Stimulated activated CD4-positive, alpha-beta T cell treated with anti-CD3 and anti-CD28 coated beads, Interleukin-4, amount 100 ng/mL, for 24 hours (primary cell): ENCODE results near the gene STK35.
A peak's percentile ranks its signal among the peaks of the same experiment; 100 is the strongest.

Experiments
- DNase-seq: peaks from one replicate; pipeline ENCODE4 v3.0.0-alpha.2; 2020

STK35 gene

DNA sequence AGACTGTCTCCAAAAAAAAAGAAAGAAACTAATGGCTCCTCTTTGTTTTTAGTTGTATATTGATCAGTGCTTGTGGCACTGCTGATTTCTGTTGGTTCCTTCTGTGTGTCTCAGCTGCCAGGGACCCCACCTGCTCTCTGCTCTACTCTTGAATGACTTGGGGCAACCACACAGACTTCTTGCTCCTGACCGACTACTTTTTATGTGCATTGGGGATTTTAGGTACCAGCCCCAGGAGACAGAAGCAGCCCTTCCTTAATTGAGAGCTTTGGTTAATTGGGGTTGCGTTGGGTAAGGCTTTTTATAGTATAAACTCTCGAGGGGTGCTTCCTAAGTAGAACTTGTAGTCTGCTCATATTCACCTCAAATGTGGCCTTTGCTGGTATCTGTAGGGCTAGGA, 6.9 kb downstream of the STK35 start:
- no peak for DNase-seq

DNA sequence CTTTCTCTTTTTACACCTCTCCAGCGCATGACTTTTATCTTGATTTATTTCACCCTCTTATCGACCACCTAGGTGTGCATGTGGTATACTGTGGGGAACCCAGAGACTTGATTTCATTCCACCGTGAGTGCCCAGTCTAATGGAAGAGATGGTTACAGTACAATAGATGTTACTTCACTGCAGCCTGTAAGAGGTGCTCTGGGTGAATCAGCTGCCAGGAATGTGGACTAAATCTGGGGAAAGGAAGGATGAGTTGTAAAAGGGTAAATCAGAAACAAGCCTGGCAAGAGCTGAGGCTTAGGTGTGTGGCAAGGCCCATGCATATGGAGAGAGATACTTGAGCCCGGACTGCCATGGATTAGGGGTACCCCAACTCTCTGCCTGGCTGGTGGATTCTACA, 7.4 kb downstream of the STK35 start:
- no peak for DNase-seq

DNA sequence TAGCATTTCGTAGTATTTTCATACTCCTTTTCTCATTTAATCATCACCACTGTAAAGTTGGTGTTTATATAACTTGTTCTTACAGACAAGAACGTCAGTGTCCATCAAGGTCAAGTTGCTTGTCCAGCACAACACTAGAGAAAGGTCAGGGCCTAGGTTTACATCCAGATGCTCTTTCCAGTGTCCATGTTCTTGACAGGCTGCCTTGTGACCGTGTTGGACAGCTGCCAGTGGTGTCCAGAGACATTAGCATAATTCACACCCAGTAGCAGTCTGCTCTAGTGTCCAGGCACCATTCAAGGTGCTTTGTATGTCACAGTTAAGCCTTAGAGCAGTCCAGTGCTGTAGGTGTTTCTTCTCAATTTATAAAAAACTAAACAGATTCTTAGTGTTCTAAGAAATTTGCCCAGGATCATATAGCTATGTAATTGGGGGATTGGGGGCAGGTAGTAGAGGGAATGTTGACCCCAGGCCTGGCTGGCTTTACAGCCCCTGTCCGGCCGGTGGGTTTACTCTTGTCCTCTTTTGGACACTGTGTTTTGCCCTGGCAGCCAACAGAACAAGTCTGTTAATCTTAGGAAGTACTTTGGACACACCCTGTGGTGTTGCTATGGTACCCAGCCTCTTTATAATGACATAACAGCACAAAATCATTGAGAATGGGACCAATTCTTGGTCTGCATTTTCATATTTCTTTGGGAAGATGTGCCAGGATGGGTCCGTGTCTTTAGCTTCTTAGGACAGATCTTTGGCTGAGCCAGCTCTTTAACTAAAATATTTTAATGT, 8.0 kb downstream of the STK35 start:
- no peak for DNase-seq

DNA sequence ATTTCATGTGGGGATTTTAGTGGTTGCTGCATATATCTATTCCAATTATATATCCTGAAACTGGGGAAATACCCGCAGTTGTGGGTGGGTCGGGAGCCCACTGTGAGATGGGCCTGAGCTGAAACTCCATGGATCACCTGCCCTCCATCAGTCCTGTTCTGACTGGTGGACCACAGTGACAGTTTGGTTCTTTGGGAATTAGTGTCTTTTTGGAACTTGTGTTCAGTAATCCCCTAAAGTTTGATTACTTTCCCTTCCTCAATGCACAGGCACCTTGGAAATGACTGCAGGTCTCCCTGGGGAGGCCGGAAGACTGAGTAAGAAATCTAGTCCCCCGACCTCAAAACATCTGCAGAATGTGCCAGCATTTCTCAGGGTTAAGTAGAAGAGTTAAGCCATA, 11.3 kb downstream of the STK35 start:
- no peak for DNase-seq

DNA sequence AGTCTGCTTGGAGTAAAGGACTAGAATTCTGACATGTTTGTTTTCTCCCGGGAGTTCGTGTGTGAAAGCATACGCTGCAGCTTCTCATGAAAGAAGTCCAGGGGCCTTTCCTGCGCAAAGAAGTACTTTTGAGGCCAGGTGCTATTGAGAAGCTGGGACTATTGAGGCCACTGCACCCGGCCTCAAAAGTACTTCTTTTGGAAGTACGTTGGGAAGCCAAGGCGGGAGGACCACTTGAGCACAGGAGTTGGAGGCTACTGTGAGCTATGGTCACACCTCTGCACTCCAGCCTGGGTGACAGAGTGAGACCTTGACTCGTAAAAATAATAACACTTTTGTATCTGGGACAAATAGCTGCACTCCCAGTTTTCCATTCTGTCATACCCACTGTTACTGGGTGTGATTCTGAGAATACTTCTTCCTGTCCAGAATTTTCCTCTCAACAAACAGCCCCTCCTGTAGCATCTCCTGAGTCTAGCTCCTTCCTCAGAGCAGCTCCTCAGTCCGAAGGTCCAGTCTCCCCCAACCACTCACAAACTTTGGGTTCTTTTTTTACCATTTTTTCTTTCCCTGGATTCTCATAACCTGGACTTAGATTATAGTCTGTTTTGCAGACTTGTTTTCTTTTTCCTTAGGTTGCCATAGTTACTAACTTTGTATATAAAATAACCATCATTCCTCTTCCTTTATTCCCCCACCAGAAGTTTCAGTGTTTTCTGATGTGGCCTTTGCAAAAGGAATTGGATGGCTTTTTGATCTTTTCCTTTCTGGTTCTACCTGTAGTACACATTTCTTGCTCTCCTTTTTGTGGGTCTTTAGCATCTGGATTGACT, 12.7 kb downstream of the STK35 start:
- no peak for DNase-seq

DNA sequence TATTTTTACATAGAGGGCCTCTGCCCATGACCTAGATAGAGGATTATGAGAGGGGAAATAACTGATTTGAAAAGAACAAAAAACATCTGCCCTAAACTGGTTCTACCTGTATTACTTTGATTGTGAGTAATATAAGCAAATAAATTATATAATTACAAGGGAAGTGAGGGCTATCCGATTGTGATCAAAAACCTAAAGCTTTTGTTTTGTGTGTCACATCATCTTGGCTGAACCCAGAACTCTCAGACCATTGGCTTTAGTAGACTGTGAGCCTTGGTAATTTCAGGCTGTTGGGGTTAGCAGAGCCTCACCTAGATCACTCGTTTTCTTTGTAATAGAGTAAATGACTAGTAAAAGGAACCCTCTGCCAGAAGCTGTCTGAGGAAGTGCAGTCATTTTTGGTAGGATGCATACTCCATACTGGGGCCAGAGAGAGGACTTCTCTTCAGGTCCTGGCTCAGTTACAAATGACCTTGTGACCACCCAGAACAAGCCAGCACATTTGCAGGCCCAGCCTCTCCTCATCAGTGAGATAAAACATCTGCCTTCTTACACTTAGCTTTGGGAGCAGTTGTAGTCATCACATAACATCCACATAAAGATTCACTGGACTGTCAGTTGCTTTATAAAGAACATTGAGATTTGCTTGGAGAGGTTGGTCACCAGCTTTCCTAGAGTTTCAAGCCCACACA, 13.5 kb downstream of the STK35 start:
- DNase-seq, result no peak

DNA sequence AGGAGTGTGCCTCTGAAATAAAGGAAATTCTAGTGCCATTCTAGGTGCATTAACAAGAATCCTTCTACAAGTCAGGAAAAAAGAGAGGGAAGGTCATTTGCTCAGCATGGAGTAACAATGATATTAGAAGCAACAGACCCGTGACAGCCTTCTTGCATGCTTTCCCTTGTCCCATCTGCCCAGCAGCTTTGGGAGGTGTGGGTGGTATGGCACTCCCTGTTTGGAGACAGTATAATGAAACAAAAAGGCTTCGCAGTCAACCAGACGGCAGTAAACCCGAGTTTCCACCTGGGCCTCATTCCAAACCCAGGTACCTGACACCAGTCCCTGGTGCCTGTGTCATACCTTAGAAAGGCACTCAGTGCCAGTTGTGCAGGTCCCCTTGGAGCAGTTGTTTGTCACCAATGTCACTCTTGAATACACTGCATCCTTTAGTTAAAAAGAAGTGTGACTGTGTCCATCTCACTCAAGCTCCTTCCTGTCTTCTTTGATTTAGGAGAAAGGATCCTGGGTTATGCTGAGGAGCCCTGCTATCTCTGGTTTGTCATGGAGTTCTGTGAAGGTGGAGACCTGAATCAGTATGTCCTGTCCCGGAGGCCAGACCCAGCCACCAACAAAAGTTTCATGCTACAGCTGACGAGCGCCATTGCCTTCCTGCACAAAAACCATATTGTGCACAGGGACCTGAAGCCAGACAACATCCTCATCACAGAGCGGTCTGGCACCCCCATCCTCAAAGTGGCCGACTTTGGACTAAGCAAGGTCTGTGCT, 14.7 kb downstream of the STK35 start:
- no peak for DNase-seq

DNA sequence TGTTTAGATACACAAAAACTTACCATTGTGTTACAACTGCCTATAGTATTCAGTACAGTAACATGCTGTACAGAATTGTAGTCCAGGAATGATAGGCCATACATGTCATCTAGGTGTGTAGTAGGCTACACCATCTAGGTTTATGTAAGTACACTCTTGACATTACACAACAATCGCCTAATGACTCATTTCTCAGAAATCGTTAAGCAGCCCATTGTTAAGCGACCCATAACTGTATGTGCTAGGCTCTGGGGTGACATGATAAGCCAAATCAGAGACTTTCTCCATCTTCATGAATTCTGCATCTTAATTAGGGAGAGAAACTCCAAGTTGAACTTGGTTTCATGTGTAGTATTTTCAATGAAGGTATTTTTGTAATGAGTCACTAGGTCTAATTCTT, 17.2 kb downstream of the STK35 start:
- DNase-seq, result peak; percentile 18

DNA sequence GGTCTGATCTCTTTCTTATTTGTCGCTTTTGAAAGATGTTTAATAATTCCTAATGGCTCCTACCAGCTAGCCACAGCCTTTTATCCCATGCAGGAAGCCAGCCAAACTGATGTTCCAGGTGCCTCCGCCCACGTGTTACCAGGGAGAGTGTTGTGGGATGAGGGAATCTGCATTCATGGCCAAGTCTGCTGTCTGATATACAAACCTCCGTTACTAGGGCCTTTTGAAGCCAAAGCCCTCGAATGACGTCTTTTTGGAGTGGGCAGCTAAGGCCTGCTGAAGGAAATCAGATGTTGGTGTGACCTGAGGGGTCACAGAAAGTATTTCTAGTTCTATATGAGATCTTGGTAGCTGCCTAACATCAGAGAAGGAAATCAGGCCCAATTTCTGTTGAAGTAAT, 21.3 kb downstream of the STK35 start:
- no peak for DNase-seq

DNA sequence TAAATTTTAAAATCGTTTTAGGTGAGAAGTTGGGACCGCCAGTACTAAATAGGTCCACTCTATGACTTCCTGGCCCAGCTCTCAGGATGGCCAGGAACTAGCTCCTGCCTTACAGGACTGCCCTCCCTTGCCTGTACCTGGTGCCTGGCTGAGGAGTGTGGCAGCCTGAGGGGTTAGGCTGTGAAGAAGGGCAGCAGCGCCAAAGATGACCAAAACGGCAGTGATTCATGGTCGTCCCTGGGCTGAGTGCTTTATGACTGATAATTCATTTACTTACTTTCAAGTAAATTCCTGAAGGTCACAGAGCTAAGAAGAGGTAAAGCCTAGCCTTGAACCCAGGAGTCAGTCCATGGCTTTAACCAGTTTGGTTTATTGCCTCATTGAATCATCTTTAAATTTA, 22.1 kb downstream of the STK35 start:
- DNase-seq, result no peak

DNA sequence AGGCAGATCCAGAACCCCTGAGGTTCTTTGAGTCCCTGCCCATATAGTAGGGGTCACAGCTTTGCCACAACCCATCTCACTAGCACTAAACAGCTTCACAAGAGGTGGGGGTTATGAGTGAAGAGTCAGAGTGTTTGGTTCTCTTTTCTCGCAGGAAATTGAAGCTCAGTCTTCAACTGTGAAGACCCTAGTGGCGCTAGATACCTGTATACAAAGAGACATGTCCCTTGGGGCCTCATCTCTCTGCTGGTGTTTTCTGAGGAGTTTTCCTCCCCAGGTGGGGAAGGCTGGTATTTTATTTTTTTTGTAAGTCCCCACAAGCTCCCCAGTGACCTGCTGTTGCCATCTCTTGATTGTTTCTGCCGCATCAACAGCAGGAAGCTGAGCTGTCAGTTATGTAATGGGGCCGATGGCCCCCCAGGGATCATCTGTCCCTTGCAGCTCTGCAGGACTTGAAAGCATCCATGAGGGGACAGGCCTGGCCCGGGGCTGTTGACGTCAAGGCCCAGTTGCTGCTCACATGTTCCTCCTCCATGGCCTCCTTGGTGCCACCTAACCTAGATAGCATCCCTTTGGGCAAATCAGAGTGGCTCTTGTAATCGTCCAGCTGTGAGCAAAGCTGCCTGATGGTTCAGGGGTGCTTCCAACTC, 23.1 kb downstream of the STK35 start:
- no peak for DNase-seq

DNA sequence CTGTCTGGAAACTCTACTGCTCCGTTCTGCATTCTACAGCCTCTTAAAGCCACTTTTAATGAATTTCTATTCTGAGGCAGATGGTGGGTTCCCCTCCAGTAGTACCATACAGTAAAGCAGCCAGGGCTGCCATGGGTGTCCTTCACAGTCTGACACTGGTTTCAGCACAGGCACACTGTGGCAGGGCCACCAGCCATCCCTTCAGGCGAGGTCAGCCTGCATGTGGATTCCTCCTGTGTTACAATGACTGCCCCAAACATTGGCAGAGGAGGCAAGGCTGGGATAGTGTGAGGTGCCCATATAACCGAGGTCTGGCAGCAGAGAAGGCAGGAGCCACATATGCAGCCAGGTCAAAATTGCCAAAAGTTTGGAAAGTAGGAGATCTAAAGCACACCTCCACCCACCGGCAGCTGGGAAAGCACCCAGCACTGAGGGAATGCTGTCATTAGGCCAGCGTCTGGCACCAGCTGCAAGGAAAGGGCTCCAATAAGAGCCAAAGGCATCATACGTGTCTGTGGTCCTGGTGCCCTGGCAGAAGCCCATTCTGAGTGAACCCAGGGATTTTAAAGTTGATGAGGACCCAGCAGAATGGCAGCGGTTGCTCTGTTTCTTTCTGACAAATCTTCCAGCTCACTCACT, 24.0 kb downstream of the STK35 start:
- no peak for DNase-seq

DNA sequence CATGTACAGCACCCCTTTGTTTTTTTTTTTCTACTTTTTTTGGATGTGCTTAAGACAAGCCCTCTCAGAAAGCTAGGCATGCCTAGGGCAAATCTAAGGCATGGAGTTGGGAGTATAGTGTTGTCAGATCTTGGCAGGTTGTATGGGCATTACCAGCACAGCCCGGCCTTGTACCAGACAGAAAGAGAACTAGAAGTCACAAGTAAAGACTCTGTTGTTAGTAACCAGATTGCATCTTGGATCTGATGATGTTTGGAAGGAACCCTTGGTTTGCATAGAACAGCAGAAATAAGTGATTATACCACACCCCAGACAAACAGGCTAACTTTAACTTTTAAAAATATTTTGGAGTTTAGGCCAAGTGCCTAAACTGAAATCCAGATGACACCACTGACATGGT, 25.6 kb downstream of the STK35 start:
- no peak for DNase-seq

DNA sequence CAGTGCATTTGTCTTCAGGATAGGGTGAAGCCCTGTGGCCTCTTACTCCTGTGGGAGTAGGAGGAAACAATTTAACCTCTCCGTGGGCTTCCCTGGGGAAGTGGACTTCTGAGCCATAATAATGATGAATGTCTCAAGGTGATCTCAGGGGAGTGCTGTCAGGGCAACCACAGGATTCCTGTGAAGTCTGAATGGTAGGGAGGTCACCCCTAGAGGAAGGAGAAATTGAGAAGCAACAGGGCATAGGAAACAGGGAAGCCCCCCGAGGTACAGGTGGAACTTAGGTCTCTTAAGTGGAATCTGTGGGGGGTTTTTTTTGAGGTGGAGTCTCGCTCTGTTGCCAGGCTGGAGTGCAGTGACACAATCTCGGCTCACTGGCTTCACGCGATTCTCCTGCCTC, 26.9 kb downstream of the STK35 start:
- DNase-seq, result no peak

DNA sequence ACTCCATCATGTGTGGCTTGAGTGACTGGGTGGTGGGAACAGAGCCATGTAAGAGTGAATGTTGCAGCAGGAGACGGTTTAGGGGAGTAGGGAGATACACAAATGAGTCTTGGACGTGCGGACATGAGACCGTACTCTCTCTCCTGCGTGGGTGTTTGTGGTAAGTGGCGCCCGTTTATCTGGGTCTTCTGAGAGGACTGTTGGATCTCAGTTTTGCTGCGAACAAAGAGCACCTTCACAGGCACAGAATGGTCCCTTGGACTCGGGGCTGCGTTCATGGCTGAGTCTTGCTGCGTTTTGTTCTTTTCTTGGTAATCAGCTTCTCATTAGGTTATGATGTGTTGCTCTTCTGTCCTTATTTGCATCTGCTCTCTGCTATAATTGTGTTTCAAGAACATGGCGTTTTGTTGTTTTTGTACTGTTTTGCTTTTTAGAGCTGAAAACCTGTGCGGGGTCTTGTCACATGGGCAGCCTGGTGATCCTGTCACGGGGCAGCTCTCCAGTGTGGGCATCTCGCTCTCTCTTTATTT, 28.5 kb downstream of the STK35 start:
- DNase-seq, result no peak

DNA sequence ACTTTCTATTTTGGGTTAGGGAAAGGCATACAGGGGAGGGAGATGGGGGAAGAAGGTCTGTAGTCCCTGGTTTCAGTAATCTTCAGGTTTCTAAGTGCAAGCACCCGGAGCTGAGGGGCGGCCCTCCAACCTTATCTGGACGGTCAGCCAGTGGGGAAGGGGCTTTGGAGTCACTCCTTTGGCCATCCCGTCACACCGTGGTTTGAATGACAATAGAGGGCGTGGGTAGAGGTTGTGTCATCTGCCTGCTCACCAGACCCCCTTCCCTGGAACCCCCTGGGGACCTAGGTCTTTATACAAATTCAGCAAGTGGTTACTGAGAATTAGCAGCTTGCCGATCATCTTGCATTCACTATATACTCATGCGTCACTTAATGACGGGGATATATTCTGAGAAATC, 29.1 kb downstream of the STK35 start:
- no peak for DNase-seq

DNA sequence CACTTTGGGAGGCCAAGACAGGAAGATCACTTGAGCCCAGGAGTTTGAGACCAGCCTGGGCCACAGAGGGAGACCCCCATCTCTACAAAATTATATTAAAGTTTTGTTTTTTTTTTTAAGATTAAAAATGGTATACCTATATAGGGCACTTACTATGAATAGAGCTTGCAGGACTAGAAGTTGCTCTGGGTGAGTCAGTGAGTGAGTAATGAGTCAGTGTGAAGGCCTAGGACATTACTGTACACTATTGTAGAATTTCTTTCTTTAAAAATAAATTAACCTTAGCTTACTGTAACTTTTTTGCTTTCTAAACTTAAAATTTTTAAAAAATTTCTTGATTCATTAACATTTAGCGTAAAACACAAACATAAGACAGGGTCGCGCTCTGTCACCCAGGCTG, 29.7 kb downstream of the STK35 start:
- no peak for DNase-seq

DNA sequence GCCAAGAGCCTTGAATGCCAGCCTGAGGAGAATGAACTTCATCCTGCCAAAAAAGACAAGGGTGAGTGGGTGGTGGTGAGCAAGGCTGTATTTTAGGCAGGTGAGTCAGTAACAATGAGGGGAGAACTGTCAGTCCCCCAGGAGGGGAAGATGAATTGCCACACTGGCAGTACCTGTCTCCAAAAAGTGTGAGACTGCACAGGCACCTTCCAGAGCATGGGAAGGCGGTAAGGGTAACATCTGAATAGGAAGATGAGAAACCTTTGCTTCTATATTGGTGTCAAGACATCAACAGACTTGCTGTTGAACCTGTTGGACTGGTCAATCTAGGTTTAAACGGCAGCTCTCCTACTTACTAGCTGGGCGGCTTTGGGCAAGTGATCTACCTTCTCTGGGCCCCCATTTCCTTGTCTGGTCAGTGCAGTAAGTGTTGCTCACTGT, 30.9 kb downstream of the STK35 start:
- no peak for DNase-seq

DNA sequence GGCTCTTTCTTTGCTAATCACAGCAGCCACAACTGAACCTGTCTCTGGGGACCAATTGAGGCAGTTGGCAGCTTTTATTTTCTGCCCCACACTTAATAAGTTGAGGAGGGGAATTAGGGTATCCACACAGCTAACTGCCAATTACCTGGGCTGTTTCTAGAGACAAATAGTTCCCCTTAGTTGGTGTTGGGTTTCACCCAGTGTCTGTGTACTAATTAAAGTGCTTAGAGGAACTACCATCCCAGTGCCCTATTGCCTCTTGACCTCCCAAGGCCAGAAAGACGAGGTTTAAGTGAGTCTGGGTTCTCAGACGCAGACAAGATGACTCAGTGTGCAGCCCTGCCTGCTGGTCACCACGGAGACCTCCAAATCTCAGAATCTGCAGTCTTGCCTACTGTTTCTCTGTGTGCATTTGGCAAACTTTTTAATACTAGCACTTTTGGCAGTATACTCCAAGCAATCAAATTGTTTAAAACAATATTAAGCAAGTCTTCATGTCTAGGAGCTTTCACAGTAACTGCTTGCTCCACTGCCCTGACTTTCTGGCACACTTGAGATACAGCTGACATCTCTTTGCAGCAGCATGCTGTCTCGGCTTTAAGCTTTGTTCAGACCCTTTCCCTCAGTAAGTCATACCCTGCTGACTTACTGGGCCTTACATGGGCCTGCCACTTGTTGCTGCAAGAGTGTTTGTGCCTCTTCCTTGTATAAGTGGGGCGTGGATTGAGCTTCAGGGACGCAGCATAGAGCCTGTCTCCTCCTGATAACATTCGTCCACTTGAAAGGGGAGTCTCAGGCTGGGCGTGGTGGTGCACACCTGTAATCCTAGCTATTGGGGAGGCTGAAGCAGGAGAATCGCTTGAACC, 31.9 kb downstream of the STK35 start:
- no peak for DNase-seq

DNA sequence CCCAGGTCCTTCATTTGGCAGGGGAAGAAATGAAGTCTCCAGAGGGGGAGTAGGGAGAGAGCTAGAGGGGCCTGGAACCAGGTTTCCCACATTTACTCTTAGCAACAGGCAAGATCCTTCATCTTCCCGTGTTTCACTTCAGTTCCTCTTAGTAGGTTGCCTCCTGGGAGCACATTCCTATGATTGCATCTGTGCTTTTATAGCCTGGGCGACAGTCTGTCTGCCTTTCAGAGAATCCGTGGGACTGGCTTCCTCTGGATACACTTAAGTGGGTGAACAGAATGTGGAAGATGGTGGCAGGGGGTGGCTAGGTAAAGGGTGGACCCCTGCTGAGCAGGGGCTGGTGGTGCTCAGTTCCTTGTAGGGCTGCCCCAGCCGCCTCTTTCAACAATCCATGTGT, 33.4 kb downstream of the STK35 start:
- DNase-seq, result no peak

DNA sequence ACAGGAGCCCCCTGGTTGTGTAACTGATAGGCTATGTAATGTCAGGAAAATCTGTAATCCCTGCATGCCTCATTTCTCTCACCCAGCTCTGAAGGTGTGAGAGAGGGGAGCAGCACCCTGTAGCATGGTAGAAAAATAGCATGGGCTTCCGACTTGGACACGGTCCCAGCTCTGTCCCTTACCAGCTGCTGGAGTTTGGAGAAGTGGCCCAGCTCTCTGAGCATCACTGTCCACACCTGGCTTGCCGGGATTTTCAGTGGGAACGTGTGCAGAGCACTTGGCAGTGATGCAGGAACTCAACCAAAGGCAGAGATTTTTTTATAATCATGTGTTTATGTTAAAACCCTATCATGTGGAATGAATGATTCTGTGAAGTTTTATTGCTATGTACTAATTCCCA, 34.6 kb downstream of the STK35 start:
- DNase-seq, result no peak
